Measurements from ENCODE around the gene FUBP3. TPM values are rescaled to one million over a fixed set of nuclear protein-coding genes. Genes with fewer than 3 reads are reported as not detected.

The FUBP3 gene
- total and polyA plus RNA-seq, 4 donors = 47.6 to 102 (median 72.4) TPM

- Histone ChIP-seq H3K9me3 (ENCODE audit: control insufficient read depth, insufficient read depth, low read length) (no peaks in the 10 kb centered on the region), H3K27ac (ENCODE audit: low read depth, low read length) (no peak overlapping the region), H3K27me3 (ENCODE audit: control insufficient read depth, insufficient read depth, low read length) (peaks cover 96% of the 10 kb centered on the region), H3K36me3 (ENCODE audit: control insufficient read depth, insufficient read depth, low read length) (no peaks in the 10 kb centered on the region), H3K4me1 (ENCODE audit: control insufficient read depth, insufficient read depth, low read length) (peaks cover 57% of the 10 kb centered on the region), H3K4me3 (ENCODE audit: low read depth, low read length) (no peak overlapping the region)
- WGBS (ENCODE audit: insufficient coverage) = under 1% methylated on average over 58 of the region's 58 CpGs
- DNase-seq (ENCODE audit: low read depth in 4 of 6, low spot score in 6 of 6) = no peak
Observed at GRCh38 chr9:130659699-130660248, 80.4 kb downstream of the FUBP3 start.

- DNase-seq (ENCODE audit: low read depth in 4 of 6, low spot score in 6 of 6) = peak in 1 of 6 donors; percentile 1
- WGBS (ENCODE audit: insufficient coverage) = under 1% methylated on average over 33 of the region's 33 CpGs
- H3K4me1 ChIP-seq (ENCODE audit: control insufficient read depth, insufficient read depth, low read length) = peaks cover 58% of the 10 kb centered on the region
- H3K9me3 ChIP-seq (ENCODE audit: control insufficient read depth, insufficient read depth, low read length) = no peaks in the 10 kb centered on the region
- peaks cover 98% of the 10 kb centered on the region for H3K27me3 ChIP-seq (ENCODE audit: control insufficient read depth, insufficient read depth, low read length)
- H3K36me3 ChIP-seq (ENCODE audit: control insufficient read depth, insufficient read depth, low read length) = no peaks in the 10 kb centered on the region
- H3K27ac ChIP-seq (ENCODE audit: low read depth, low read length) = no peak overlapping the region
- H3K4me3 ChIP-seq (ENCODE audit: low read depth, low read length) = no peak overlapping the region
Observed at GRCh38 chr9:130660326-130660682, 80.9 kb downstream of the FUBP3 start.

- WGBS (ENCODE audit: insufficient coverage) = under 1% methylated on average over 78 of the region's 82 CpGs
- peaks cover 63% of the 10 kb centered on the region for H3K4me1 ChIP-seq (ENCODE audit: control insufficient read depth, insufficient read depth, low read length)
- peaks cover 98% of the 10 kb centered on the region for H3K27me3 ChIP-seq (ENCODE audit: control insufficient read depth, insufficient read depth, low read length)
- H3K4me3 ChIP-seq (ENCODE audit: low read depth, low read length) = no peak overlapping the region
- H3K27ac ChIP-seq (ENCODE audit: low read depth, low read length) = no peak overlapping the region
- H3K9me3 ChIP-seq (ENCODE audit: control insufficient read depth, insufficient read depth, low read length) = no peaks in the 10 kb centered on the region
- H3K36me3 ChIP-seq (ENCODE audit: control insufficient read depth, insufficient read depth, low read length) = no peaks in the 10 kb centered on the region
- no peak for DNase-seq (ENCODE audit: low read depth in 4 of 6, low spot score in 6 of 6)
Observed at GRCh38 chr9:130660683-130661450, 81.5 kb downstream of the FUBP3 start.

GRCh38 chr9:130661451-130662098, 82.2 kb downstream of the FUBP3 start:
- Histone ChIP-seq H3K9me3 (ENCODE audit: control insufficient read depth, insufficient read depth, low read length) (no peaks in the 10 kb centered on the region), H3K4me1 (ENCODE audit: control insufficient read depth, insufficient read depth, low read length) (peaks cover 71% of the 10 kb centered on the region), H3K27me3 (ENCODE audit: control insufficient read depth, insufficient read depth, low read length) (peaks cover 98% of the 10 kb centered on the region), H3K36me3 (ENCODE audit: control insufficient read depth, insufficient read depth, low read length) (no peaks in the 10 kb centered on the region), H3K27ac (ENCODE audit: low read depth, low read length) (no peak overlapping the region), H3K4me3 (ENCODE audit: low read depth, low read length) (no peak overlapping the region)
- WGBS (ENCODE audit: insufficient coverage) = under 1% methylated on average over 43 of the region's 47 CpGs
- no peak for DNase-seq (ENCODE audit: low read depth in 4 of 6, low spot score in 6 of 6)

- Histone ChIP-seq H3K9me3 (ENCODE audit: control insufficient read depth, insufficient read depth, low read length) (no peaks in the 10 kb centered on the region), H3K27ac (ENCODE audit: low read depth, low read length) (no peak overlapping the region), H3K4me3 (ENCODE audit: low read depth, low read length) (no peak overlapping the region), H3K36me3 (ENCODE audit: control insufficient read depth, insufficient read depth, low read length) (no peaks in the 10 kb centered on the region), H3K27me3 (ENCODE audit: control insufficient read depth, insufficient read depth, low read length) (peaks cover 98% of the 10 kb centered on the region), H3K4me1 (ENCODE audit: control insufficient read depth, insufficient read depth, low read length) (peaks cover 76% of the 10 kb centered on the region)
- DNase-seq (ENCODE audit: low read depth in 4 of 6, low spot score in 6 of 6) = no peak
- 6% methylated on average over 44 of the region's 49 CpGs for WGBS (ENCODE audit: insufficient coverage)
Observed at GRCh38 chr9:130662099-130662969, 83.0 kb downstream of the FUBP3 start.

GRCh38 chr9:130662970-130663257, 83.5 kb downstream of the FUBP3 start:
- Histone ChIP-seq H3K9me3 (ENCODE audit: control insufficient read depth, insufficient read depth, low read length) (no peaks in the 10 kb centered on the region), H3K27ac (ENCODE audit: low read depth, low read length) (no peak overlapping the region), H3K4me3 (ENCODE audit: low read depth, low read length) (no peak overlapping the region), H3K27me3 (ENCODE audit: control insufficient read depth, insufficient read depth, low read length) (peaks cover 98% of the 10 kb centered on the region), H3K4me1 (ENCODE audit: control insufficient read depth, insufficient read depth, low read length) (peaks cover 76% of the 10 kb centered on the region), H3K36me3 (ENCODE audit: control insufficient read depth, insufficient read depth, low read length) (no peaks in the 10 kb centered on the region)
- 3% methylated on average over 15 of the region's 15 CpGs for WGBS (ENCODE audit: insufficient coverage)
- DNase-seq (ENCODE audit: low read depth in 4 of 6, low spot score in 6 of 6) = no peak

GRCh38 chr9:130663258-130663976, 84.0 kb downstream of the FUBP3 start:
- no peak overlapping the region for H3K4me3 ChIP-seq (ENCODE audit: low read depth, low read length)
- no peaks in the 10 kb centered on the region for H3K9me3 ChIP-seq (ENCODE audit: control insufficient read depth, insufficient read depth, low read length)
- no peaks in the 10 kb centered on the region for H3K36me3 ChIP-seq (ENCODE audit: control insufficient read depth, insufficient read depth, low read length)
- H3K27ac ChIP-seq (ENCODE audit: low read depth, low read length) = no peak overlapping the region
- DNase-seq (ENCODE audit: low read depth in 4 of 6, low spot score in 6 of 6) = peak in 1 of 6 donors; percentile 53
- WGBS (ENCODE audit: insufficient coverage) = 1% methylated on average over 63 of the region's 65 CpGs
- peaks cover 76% of the 10 kb centered on the region for H3K4me1 ChIP-seq (ENCODE audit: control insufficient read depth, insufficient read depth, low read length)
- H3K27me3 ChIP-seq (ENCODE audit: control insufficient read depth, insufficient read depth, low read length) = peaks cover 98% of the 10 kb centered on the region

- DNase-seq (ENCODE audit: low read depth in 4 of 6, low spot score in 6 of 6) = no peak
Observed at GRCh38 chr9:130663977-130664250, 84.5 kb downstream of the FUBP3 start.

More at GRCh38 chr9:130663977-130664250, 84.5 kb downstream of the FUBP3 start:
- Histone ChIP-seq H3K9me3 (ENCODE audit: control insufficient read depth, insufficient read depth, low read length) (no peaks in the 10 kb centered on the region), H3K4me1 (ENCODE audit: control insufficient read depth, insufficient read depth, low read length) (peaks cover 75% of the 10 kb centered on the region), H3K36me3 (ENCODE audit: control insufficient read depth, insufficient read depth, low read length) (no peaks in the 10 kb centered on the region), H3K4me3 (ENCODE audit: low read depth, low read length) (no peak overlapping the region), H3K27ac (ENCODE audit: low read depth, low read length) (no peak overlapping the region), H3K27me3 (ENCODE audit: control insufficient read depth, insufficient read depth, low read length) (peaks cover 98% of the 10 kb centered on the region)
- WGBS (ENCODE audit: insufficient coverage) = 1% methylated on average over 16 of the region's 19 CpGs

Data from spinal cord (tissue), 10 donors.